Activated gamma-delta T cell (primary cell): ENCODE measurements around the gene CST8.

Experiments
- DNase-seq: peaks from one replicate; lab custom pipeline; 2025; lab: John Stamatoyannopoulos, UW

Gene CST8

DNA sequence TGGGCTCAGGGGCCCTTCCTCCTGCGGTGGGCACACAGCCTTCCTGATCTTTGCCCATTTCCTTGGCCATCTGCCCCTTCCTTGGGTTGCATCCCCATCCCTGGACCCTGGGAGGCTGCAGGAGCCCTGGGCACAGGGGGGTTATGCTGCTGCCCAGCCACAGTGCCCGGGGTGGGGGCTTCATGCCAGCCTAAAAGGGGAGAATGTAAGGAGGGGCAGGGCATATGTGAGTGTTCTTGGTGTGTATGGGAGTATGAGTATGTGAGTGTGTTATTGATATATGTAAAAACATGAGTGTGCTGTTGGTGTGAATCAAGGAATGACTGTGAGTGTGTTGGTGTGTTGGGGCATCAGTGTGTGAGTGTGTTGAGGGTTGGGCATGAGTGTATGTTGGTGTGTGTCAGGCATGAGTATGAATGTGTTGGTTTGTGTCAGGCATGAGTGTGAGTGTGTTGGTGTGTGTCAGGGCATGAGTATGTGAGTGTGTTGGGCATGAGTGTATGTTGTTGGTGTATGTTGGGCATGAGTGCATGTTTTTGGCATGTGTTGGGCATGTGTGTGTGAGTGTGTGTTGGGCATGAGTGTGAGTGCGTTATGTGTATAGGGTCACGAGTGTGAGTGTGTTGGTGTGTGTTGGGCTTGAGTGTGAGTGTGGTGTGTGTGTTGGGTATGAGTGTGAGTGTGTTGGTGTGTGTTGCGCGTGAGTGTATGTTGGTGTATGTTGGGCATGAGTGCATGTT is 14.7 kb upstream of the CST8 start:
- DNase-seq, result no peak

GRCh38 chr20:23477223-23477622 is 13.7 kb upstream of the CST8 start:
- DNase-seq, result no peak

DNA sequence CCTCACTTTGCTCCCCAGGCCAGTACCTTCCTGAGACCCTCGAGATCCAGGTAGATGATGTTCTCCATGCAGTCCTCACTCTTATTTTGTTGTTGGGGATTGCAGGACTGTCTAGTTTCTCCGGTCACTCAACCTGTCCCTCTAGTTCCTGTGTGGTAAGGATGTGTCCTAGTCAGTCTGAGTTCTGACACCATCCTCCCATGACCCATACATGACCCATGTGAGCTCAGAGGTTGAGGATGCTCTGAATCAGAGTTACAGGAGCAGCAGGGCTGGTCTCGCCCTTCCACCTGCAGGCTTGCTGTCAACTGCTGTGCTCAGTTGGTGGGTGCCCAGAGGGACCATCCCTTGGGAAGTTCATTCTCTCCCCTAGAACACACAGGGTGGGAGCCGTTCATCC is 11.9 kb upstream of the CST8 start:
- DNase-seq, result no peak

DNA sequence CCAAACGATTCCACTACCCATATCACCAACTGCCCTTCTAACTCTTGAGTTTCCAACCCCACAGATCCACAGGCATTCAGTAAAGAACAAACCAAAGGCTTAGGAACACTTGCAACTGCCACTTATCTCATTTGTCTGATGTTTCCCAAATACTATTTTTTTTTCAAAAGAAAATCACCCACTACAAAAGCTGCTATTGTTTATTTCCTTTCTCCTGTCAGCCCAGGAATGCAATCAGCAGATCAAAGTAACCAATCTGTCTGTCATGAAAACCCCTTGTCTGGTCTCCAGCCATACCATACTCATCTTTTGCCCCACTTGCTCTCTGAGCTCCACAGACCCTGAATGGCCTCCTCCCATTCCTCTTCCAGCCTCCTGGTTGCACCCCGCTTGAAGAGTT is 8.8 kb upstream of the CST8 start:
- DNase-seq, result no peak

DNA sequence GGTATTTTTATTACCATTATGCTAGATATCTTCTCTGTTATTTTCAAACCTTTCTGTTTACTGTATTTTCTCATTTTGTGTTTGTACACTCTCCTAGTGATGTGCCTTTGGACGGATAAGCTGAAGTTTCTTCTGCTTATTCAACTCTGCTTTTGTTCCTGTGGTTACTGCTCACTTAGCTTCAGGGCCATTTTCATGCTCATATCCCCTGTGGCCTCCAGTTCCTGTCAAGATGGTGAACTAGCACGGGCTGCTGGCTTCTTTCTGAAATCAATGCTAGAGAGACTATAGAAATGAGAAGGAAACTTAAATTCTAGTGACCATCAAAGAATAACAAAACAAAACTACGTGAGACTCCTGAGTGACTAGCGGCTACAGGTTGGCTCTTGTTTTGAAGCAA is 6.8 kb upstream of the CST8 start:
- DNase-seq, result no peak

GRCh38 chr20:23488470-23488869 is 2.4 kb upstream of the CST8 start:
- no peak for DNase-seq

GRCh38 chr20:23488996-23489395 is 1.9 kb upstream of the CST8 start:
- no peak for DNase-seq

DNA sequence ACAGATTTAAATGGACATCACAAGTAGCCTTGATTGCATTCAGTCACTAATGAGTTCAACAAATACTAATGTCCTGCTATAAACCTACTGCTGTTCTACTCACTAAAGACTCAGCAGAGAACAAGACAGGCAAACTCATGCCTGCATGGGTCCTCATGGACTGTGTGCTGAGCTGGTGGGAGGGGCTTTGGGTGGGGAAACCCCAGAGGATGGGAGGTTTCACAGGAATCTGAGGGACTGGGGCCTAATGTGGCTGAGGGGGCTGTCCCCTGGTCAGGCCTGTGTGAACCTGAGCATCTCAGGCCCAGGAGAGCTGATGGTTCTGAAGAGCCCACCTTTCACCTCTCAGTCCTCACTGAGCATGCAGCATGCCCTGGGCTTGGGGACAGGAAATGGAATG is 1.4 kb downstream of the CST8 start:
- DNase-seq, result no peak

DNA sequence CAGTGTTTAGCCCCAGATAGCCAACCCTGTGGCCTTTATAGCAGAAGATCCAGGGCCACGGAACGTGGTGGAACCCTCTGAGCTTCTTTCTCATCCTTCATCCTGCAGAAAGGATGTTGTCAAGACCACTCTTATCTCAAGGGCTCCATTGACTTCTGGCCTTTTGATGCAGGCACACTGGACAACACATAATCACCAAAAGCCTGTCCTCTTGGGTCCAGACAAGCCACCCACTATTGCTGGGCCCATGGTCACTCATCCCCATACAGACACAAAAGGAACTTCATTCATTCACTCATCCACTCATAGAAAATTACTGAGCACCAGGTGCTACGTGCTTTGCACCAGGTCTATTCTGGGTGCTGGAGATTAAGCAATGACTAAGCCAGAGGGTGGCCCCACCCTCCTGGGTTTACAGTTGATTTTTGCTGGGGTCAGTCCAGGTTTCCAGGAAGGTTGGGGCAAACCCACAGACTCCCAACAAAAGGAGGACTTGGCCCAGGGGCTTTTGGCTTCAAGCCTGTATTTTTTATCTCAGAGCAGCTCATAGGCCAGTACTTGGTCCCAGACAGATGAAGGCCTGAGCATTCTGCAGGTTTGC is 2.4 kb downstream of the CST8 start:
- no peak for DNase-seq

DNA sequence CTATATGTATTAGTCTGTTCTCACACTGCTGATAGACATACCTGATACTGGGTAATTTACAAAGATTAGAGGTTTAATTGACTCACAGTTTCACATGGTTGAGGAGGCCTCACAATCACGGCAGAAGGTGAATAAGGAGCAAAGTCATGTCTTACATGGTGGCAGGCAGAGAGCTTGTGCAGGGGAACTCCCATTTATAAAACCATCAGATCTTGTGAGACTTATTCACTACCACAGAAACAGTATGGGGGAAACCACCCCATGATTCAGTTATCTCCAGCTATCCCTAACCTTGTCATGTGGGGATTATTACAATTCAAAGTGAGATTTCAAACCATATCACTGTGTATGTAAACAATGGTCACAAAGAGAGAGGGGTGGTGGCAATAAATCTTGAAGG is 6.6 kb downstream of the CST8 start:
- DNase-seq, result no peak

GRCh38 chr20:23501926-23502325 is 11.0 kb downstream of the CST8 start:
- DNase-seq, result no peak

GRCh38 chr20:23503649-23504048 is 12.7 kb downstream of the CST8 start:
- DNase-seq, result no peak

DNA sequence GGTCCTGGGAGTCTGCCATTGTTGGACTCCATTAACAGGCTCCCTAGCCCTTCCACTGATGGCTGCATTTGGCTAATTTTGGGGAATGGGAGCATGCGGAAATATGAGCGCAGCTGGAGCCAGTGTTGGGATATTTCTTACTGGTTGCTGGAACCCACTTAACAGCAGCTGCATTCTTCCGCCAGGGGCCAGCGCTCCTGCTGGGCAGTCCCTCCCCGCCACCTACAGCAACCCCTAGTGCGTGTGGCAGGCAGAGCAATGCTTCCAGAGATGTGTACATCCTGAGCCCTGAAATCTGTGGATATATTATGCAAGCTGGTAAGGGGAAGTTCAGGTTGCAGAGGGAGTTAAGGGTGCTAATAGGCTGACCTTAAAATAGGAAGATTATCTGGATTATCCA is 16.4 kb downstream of the CST8 start:
- no peak for DNase-seq

- no peak for DNase-seq
Measured at GRCh38 chr20:23508449-23509229, 17.7 kb downstream of the CST8 start.

GRCh38 chr20:23509247-23509913 is 18.5 kb downstream of the CST8 start:
- no peak for DNase-seq

DNA sequence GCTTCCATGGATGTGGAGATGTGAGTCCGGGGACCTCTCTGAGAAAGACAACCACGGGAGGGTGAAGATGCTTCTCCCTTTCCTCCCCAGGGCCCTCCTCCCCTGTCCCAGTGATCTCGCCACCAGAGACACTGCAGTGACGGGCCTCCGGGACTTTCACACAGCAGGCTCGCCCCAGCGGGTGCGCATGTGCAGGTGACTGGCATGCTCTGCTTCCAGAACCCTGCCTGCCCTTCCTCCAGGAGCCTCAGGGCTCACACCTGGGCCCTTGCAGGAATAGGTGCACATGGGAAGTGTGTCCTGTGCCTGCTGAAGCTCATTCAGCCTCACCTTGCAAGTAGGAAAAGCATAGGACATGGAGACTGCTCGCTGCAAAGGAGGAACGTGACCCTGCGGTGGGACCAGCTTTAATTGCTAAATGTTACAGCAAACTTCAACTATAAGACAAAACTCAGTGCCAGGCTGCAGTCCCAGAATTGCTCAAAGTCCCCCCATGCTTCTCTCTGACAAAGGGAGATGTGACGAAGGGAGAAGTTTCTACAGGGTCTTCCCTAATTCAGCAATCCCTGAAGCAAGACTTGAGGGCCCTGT is 19.2 kb downstream of the CST8 start:
- no peak for DNase-seq

GRCh38 chr20:23513164-23513563 is 22.2 kb downstream of the CST8 start:
- DNase-seq, result no peak

- no peak for DNase-seq
Measured at GRCh38 chr20:23514848-23515247, 23.9 kb downstream of the CST8 start.

DNA sequence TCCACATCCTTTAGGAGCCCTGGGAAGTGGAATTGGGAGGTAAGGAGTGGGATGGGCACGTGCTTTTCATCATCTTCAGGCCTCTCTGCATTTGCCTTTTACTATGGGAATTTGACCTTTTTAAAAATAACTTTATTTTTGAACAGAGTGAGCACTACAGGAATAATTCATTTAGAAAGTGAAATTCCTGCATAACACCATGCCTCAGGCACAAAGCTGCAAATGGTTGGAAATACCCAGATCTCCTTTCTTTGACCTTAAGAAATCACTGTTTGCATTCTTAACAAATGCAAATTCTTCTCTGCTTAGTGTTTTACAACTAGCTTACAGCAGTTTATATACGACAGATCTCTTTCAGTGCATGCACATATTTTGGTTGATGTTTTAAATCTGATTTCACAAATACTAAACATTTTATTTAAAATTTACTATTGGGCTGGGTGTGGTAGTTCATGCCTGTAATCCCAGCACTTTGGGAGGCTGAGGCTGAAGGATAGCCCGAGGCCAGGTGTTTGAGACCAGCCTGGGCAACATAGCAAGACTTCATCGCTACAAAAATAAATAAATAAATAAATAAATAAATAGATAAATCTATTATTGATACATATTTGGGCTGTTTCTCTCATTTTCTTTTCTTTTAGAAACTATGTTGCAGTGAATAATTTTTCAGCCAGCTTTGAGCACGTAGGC is 24.5 kb downstream of the CST8 start:
- DNase-seq, result no peak

DNA sequence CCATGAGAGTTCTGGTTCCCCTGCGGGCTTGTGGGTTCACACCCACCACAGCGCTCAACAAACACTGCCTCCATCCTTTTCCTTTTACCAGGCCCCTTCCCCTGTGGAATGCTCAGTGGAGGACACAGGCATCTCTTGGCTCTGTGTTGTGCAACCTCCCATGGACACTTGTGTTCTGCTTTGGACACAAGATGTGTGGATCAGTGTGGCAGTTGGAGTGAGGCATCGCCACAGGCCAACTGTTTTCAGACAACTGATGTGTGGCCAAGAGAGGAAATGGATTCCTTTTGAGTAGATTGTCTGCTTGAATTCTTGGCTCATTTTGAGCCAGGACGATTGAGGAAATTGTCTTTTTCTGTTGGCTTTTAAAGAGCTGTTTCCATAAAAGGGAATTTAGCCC is 26.8 kb downstream of the CST8 start:
- DNase-seq, result no peak

GRCh38 chr20:23519556-23519955 is 28.6 kb downstream of the CST8 start:
- no peak for DNase-seq

- DNase-seq, result no peak
Measured at GRCh38 chr20:23520185-23520584, 29.3 kb downstream of the CST8 start.
